Measurements from ENCODE around the gene EFS.

DNA sequence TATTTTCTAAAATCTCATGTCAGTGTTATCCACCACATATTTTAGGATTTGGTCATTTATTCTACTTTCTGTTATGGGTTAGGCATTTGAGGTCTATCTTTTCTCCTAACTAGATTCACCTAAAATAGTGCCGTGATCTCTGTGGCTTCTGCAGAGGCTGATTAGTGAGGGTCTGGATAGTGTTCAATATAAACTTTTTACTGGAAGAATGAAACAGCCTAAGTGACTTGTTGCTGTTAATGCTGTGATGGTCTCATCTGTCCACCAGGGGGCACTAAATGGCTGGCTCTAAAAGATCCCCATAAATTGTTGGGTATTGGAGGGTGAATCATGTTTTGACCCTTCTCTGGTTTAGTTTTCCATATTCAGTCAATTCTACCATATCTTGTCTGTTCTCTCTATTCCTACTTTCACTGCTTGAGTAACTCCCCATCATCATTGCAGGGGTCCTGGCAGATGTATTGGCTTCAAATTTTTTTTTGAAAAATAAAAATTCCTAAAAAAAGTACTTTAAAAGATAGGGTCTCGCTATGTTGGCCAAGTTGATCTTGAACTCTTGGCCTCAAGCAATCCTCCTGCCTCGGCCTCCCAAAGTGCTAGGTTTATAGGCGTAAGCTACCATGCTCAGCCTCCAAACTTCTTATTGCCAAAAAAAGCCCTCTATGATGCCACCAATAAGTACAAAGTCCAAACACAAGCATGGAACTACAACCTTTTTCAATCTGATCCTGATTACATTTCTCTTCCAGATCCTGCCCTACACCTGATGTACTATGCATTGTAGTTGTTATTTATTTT, 36.8 kb downstream of the EFS start:
- TF ChIP-seq, protein P1, sequence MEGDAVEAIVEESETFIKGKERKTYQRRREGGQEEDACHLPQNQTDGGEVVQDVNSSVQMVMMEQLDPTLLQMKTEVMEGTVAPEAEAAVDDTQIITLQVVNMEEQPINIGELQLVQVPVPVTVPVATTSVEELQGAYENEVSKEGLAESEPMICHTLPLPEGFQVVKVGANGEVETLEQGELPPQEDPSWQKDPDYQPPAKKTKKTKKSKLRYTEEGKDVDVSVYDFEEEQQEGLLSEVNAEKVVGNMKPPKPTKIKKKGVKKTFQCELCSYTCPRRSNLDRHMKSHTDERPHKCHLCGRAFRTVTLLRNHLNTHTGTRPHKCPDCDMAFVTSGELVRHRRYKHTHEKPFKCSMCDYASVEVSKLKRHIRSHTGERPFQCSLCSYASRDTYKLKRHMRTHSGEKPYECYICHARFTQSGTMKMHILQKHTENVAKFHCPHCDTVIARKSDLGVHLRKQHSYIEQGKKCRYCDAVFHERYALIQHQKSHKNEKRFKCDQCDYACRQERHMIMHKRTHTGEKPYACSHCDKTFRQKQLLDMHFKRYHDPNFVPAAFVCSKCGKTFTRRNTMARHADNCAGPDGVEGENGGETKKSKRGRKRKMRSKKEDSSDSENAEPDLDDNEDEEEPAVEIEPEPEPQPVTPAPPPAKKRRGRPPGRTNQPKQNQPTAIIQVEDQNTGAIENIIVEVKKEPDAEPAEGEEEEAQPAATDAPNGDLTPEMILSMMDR (conservative IDR thresholded peaks at IDR 0.05; ENCODE audit: low read length): peak; percentile 98
- TF ChIP-seq EZH2phosphoT487 (IDR thresholded peaks at IDR 0.05; ENCODE audit: borderline replicate concordance, low read depth, low read length): no peak

Data from OCI-LY7 (cell line).